KOPT-K1 (cell line): ENCODE results near the gene ORMDL3.
A peak's percentile ranks its signal among the peaks of the same experiment; 100 is the strongest.

Experiments
- H3K27ac ChIP-seq: fragments of 200-600 bp; sonication (generic); 2 replicates; pipeline ENCODE4 v1.5.1; 2016; ENCODE audit warnings: antibody characterized with exemption, mild to moderate bottlenecking, low read depth, low read length; ENCODE audit not compliant: poor library complexity, severe bottlenecking
- H3K36me3 ChIP-seq: fragments of 200-600 bp; sonication (generic); 2 replicates; pipeline ENCODE4 v1.5.1; 2017; ENCODE audit warnings: antibody characterized with exemption, mild to moderate bottlenecking, low read length, moderate library complexity; ENCODE audit not compliant: insufficient read depth
- H3K9me3 ChIP-seq: fragments of 200-600 bp; sonication (generic); 2 replicates; pipeline ENCODE4 v1.5.1; 2017; ENCODE audit warnings: antibody characterized with exemption, low read length, mild to moderate bottlenecking; ENCODE audit not compliant: insufficient read depth, poor library complexity, severe bottlenecking

Gene ORMDL3

DNA sequence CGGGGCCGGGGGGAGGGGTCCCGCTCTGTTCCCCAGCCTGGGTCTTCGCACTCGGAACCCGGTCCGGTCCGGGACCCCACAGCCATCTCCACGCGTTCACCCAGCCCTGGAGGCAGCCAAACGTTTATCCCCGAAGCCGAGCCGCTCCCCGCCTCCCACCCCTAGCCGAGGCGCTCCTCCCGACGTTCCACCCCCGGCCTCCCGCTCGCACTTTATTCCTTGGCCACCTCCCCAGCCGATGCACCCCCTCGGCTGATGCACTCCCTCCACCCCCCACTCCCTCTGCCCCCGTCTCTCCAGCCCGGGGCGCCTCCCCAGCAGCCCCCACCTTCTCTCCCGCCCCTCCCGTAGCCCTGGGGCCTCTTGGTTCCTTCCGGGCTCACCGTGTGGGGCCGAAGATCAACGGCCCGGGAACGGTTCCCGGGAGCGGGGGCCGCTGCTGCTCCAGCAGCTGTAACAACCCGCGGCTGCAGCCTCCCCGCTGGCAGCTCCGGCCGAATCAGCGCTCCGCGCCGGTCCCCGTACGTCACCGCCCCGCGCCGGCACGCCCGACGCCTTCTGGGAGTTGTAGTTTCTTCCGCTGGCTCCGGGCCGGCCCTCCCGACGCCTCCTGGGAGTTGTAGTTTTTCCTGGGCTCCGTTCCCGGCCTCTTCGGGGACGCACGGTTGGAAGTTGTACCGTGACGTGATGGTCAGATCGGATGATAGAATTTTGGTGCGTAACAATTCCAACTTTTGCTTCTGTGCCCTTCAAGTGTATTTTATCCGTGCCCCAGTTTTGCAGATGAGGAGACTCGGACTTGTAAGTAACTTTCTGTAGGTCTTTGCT is at the start of gene ORMDL3, which contains the start of gene LRRC3C:
TSS of gene ORMDL3 (minus strand) at position 501 of the 828 bp plus-strand sequence. CDS start 3,398 bp downstream, outside the sequence.
TSS of gene LRRC3C (plus strand) at position 632 of the 828 bp plus-strand sequence. CDS start 13,792 bp downstream, outside the sequence.
- peaks cover 33% of the 10 kb centered on the region for H3K36me3 ChIP-seq
- no peaks in the 10 kb centered on the region for H3K9me3 ChIP-seq
- peak within 1 kb of the TSS; percentile 99 for H3K27ac ChIP-seq

- H3K9me3 ChIP-seq, result no peaks in the 10 kb centered on the region
- H3K36me3 ChIP-seq, result no peaks in the 10 kb centered on the region
- no peak overlapping the region for H3K27ac ChIP-seq
These were observed 48.4 kb upstream of the ORMDL3 start for GRCh38 chr17:39975801-39976200.

- Histone ChIP-seq H3K36me3 (no peaks in the 10 kb centered on the region), H3K9me3 (no peaks in the 10 kb centered on the region), H3K27ac (no peak overlapping the region)
These were observed 47.0 kb upstream of the ORMDL3 start for GRCh38 chr17:39974433-39974832.

DNA sequence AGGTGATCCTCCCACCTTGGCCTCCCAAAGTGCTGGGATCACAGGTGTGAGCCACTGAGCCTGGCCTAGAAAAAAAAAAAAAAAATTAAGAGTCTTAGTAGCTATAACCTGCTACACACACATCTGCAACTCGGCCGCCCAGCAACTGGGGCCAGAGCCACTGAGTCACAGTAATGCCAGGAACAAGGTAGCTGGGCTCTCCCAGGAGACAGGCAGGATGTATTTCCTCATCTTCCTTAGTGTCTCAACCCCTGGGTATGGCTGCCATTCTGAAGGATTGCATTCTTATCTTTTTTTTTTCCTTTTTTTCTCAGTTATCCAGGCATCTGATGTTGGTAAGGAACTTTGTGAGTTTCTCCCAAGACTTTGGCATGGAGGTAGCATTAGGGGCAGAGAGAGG is 46.1 kb upstream of the ORMDL3 start:
- Histone ChIP-seq H3K27ac (no peak overlapping the region), H3K9me3 (no peaks in the 10 kb centered on the region), H3K36me3 (no peaks in the 10 kb centered on the region)

DNA sequence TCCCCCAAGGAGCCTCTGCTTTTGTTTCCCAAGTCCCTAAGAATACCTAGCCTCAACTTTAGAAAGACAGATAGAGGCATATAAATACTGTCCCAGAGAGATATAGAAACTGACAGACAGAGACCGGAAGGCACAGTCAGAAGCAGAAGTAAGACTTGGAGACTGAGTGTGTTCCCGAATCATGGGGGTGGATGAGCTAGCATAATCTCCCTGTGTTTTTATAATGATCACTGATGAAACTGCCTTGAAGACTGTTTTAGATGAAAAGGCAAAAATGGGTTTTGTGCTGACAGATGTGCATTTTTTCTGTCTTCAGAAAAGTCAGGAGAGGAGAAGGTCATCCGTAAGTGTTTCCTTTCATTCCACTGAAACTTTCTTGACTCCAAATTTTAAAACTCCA is 44.9 kb upstream of the ORMDL3 start:
- H3K36me3 ChIP-seq, result no peaks in the 10 kb centered on the region
- H3K9me3 ChIP-seq, result no peaks in the 10 kb centered on the region
- H3K27ac ChIP-seq, result no peak overlapping the region

- Histone ChIP-seq H3K9me3 (no peaks in the 10 kb centered on the region), H3K27ac (no peak overlapping the region), H3K36me3 (no peaks in the 10 kb centered on the region)
These were observed 43.7 kb upstream of the ORMDL3 start for GRCh38 chr17:39971076-39971603.

DNA sequence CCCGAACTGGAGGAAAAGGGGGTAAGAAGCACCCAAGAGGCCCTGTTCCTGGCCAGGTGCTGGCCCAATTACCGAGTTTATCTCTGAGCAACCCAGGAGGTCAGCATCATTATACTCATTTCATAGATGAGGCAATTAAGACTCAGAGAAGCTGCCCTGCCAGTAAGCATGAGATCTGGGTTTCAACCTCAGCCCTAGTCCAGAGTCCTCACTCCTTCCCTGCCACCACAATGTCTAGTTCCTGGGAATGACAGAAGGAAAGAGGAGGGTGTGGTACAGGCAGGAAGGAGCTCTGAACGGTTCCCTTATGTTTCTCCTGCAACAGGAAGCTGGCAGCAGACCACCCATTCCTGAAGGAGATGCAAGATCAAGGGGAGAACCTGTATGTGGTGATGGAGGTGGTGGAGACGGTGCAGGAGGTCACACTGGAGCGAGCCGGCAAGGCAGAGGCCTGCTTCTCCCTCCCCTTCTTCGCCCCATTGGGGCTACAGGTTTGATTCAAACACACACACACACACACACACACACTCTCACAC is 42.8 kb upstream of the ORMDL3 start:
- Histone ChIP-seq H3K9me3 (no peaks in the 10 kb centered on the region), H3K27ac (no peak overlapping the region), H3K36me3 (no peaks in the 10 kb centered on the region)

DNA sequence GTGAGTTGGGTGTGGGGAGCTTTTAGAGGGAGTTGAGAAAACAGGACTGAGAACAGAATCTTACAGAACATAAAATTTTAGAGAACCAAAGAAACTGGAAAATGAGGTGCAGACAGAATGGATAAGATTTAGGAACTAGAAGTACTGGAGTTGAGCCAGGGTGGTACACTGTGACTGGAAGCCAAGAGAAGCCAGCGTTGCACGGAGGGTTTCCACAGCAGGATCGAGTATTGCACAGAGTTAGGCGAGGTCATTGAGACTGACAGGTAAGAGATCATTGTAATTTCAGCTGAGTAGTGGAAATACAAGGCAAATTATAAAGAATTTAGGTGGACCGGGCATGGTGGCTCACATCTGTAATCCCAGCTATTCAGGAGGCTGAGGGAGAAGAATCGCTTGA is 42.0 kb upstream of the ORMDL3 start:
- Histone ChIP-seq H3K27ac (no peak overlapping the region), H3K9me3 (no peaks in the 10 kb centered on the region)

DNA sequence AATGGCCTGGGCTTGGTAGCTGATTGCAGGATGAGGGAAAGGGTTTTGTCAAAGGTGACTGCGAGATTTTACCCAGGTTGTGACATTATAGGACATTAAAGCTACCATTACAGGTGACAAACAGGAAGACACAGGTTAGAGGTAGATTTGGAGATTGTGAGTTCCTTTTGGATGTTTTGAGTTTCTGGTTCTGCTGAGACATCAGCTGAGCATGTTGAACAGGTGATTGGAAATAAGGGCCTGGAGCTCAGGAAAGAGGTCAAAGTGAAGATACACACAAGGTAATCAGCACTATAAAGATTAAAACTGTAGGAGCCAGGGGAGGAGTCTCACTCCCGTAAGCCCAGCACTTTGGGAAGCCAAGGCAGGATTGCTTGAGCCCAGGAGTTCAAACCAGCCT is 41.4 kb upstream of the ORMDL3 start:
- no peaks in the 10 kb centered on the region for H3K36me3 ChIP-seq
- H3K9me3 ChIP-seq, result no peaks in the 10 kb centered on the region
- no peak overlapping the region for H3K27ac ChIP-seq

More for the DNA sequence above, 42.0 kb upstream of the ORMDL3 start:
- no peaks in the 10 kb centered on the region for H3K36me3 ChIP-seq

- H3K9me3 ChIP-seq, result no peaks in the 10 kb centered on the region
- H3K36me3 ChIP-seq, result no peaks in the 10 kb centered on the region
- no peak overlapping the region for H3K27ac ChIP-seq
These were observed 39.4 kb upstream of the ORMDL3 start for GRCh38 chr17:39966771-39967170.

DNA sequence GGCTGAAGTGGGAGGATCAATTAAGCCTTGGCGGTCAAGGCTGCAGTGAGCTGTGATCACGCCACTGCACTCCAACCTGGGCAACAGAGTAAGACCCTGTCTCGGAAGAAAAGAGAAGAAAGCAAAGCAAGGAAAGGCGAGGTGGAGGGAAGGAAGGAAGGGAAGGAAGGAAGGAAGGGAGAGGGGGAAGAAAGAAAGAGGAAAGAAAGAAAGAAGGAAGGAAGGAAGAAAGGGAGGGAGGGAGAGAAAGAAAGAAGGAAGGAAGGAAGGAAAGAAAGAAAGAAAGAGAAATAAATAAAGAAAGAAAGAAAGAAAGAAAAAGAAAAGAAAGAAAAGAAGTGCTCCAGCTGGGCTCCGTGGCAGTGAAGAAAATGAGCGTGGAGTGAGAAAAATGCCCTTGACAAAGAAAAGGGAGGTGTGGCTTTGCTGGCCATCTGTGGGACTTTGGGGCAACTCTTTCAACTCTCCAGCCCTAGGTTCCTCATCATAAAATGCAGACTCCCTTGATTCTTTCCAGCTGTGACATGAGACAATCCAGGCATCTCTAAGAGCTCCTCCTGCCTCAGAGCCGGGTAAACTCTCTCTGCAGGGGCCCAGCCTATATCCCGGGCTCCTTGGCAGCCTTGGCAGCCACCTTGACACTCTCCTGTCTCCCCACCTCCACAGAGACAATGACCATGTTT is 37.8 kb upstream of the ORMDL3 start:
- H3K27ac ChIP-seq, result no peak overlapping the region
- H3K36me3 ChIP-seq, result no peaks in the 10 kb centered on the region
- H3K9me3 ChIP-seq, result no peaks in the 10 kb centered on the region

DNA sequence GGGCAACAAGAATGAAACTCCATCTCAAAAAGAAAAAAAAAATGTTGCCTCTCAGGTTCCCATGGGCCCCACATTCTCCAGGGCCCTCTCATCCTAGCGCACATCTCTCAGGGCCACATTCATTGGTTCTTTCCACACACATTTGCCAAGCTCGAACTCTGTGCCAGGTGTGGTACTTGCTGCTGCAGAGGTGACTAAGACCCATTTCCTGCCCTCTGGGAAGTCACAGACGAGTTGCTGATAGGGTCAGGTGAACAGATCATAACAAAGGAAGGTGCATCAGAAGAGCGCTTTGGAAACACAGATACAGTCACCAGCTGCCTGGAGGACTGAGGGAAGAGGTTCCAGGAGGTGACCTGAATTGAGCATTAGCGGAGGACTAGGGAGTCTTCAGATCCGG is 36.4 kb upstream of the ORMDL3 start:
- Histone ChIP-seq H3K27ac (no peak overlapping the region), H3K36me3 (no peaks in the 10 kb centered on the region), H3K9me3 (no peaks in the 10 kb centered on the region)

- no peaks in the 10 kb centered on the region for H3K36me3 ChIP-seq
- H3K9me3 ChIP-seq, result no peaks in the 10 kb centered on the region
- H3K27ac ChIP-seq, result no peak within 1 kb of the TSS
These were observed 35.3 kb upstream of the ORMDL3 start, which contains the start of gene GSDMA for GRCh38 chr17:39962642-39963220. Gene GSDMA, plus strand, starts transcription at chr17:39963004. Its CDS starts 2,684 bp downstream, at chr17:39965688.

DNA sequence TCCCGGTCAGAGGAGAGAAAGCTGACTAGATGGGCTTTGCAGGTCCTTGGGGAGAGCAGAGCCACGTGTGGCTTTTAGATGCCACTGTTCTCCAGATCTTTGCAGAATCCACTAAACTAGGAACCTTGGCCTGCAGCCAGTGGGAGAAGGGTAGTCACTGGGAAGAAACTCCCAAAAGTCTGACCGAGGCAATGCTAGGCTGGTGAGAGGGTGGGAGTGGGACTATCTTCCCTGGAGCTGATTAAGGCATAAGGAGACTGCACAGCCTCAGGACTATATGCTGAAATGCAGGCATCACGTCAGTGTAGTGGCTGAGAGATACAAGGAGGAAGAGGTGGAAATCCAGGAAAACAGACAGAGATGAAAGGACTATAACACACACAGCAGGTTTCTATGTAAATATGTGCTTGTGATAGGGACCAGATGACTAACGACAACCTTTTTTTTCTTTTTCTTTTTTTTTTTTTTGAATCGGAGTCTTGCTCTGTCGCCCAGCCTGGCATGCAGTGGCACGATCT is 33.2 kb upstream of the ORMDL3 start:
- no peaks in the 10 kb centered on the region for H3K36me3 ChIP-seq
- H3K27ac ChIP-seq, result no peak overlapping the region
- H3K9me3 ChIP-seq, result no peaks in the 10 kb centered on the region
